Hematopoietic multipotent progenitor cell (in vitro differentiated cells): Measurements from ENCODE around the gene TSC22D3. TPM values are rescaled to one million over a fixed set of nuclear protein-coding genes. Genes with fewer than 3 reads are reported as not detected.
"Not testable (repeated sequence)": the region's sequence is repeated elsewhere in the genome, so short reads cannot be mapped to it uniquely, and the experiment has no call there.

Source experiments
- DNase-seq, 3 donors: peaks; one replicate each; pipeline ENCODE4 v3.0.0-alpha.2; 2011 to 2015; ENCODE audit warnings: low read depth in 2 of 3, low spot score in 2 of 3
- total RNA-seq: library from RNA; depleted of rRNA; stranded (reverse); fragments of >200 nt; gene quantifications from one replicate; pipeline ENCODE4 v1.2.3, GENCODE V29; 2012

The TSC22D3 gene
- total RNA-seq, 1 donor = 347 TPM

GRCh38 chrX:107684956-107685385 is 90.6 kb downstream of the TSC22D3 start:
- DNase-seq = peak in 2 of 3 donors; percentile 48 to 62

GRCh38 chrX:107683931-107684330 is 91.7 kb downstream of the TSC22D3 start:
- DNase-seq = no peak

- DNase-seq = no peak
Measured at GRCh38 chrX:107683124-107683895, 92.3 kb downstream of the TSC22D3 start.

GRCh38 chrX:107682256-107682655 is 93.3 kb downstream of the TSC22D3 start:
- no peak for DNase-seq

- DNase-seq = peak in 2 of 3 donors; percentile 42 to 72
Measured at GRCh38 chrX:107678957-107679740, 96.4 kb downstream of the TSC22D3 start.

- no peak for DNase-seq
Measured at GRCh38 chrX:107677909-107678308, 97.7 kb downstream of the TSC22D3 start.

- DNase-seq = no peak
Measured at GRCh38 chrX:107677501-107677901, 98.1 kb downstream of the TSC22D3 start.

GRCh38 chrX:107676559-107677378 is 98.8 kb downstream of the TSC22D3 start:
- DNase-seq = peak in 2 of 3 donors; percentile 29 to 36

- peak in 1 of 3 donors; percentile 25 for DNase-seq
Measured at GRCh38 chrX:107675823-107676555, 99.6 kb downstream of the TSC22D3 start.

- no peak for DNase-seq
Measured at GRCh38 chrX:107675365-107675654, 100.3 kb downstream of the TSC22D3 start.

- peak in 2 of 3 donors; percentile 76 to 79 for DNase-seq
Measured at GRCh38 chrX:107674480-107675364, 100.9 kb downstream of the TSC22D3 start.

- peak; percentile 78 to 96 (median 89) for DNase-seq
Measured at GRCh38 chrX:107673933-107674479, 101.6 kb downstream of the TSC22D3 start.

GRCh38 chrX:107673431-107673830 is 102.2 kb downstream of the TSC22D3 start:
- DNase-seq = no peak

- DNase-seq = peak; percentile 68 to 86 (median 84)
Measured at GRCh38 chrX:107672955-107673378, 102.6 kb downstream of the TSC22D3 start.

GRCh38 chrX:107671256-107671655 is 104.3 kb downstream of the TSC22D3 start:
- DNase-seq = not testable (repeated sequence)

GRCh38 chrX:107669885-107670628 is 105.5 kb downstream of the TSC22D3 start:
- no peak for DNase-seq

- DNase-seq = no peak
Measured at GRCh38 chrX:107669261-107669660, 106.3 kb downstream of the TSC22D3 start.

GRCh38 chrX:107668710-107669109 is 106.9 kb downstream of the TSC22D3 start:
- DNase-seq = not testable (repeated sequence)
